Ectodermal cell (in vitro differentiated cells): ENCODE measurements around the gene TPCN2.
"Not testable (repeated sequence)": the region's sequence is repeated elsewhere in the genome, so short reads cannot be mapped to it uniquely, and the experiment has no call there.

Experiments used
- H3K27ac ChIP-seq: 2 replicates; pipeline ENCODE4 v1.7.0; 2013; ENCODE audit warnings: mild to moderate bottlenecking, low read depth, low read length; ENCODE audit not compliant: insufficient read depth, poor library complexity, severe bottlenecking
- H3K27me3 ChIP-seq: 2 replicates; pipeline ENCODE4 v1.7.0; 2013; ENCODE audit warnings: mild to moderate bottlenecking, low read length; ENCODE audit not compliant: insufficient read depth, control insufficient read depth, poor library complexity, severe bottlenecking
- H3K36me3 ChIP-seq: one replicate; pipeline ENCODE4 v1.7.0; 2013; ENCODE audit warnings: low read length; ENCODE audit not compliant: control insufficient read depth, insufficient read depth
- H3K4me1 ChIP-seq: one replicate; pipeline ENCODE4 v1.7.0; 2013; ENCODE audit warnings: low read length; ENCODE audit not compliant: control insufficient read depth, insufficient read depth
- H3K4me3 ChIP-seq: 2 replicates; pipeline ENCODE4 v1.7.0; 2013; ENCODE audit warnings: low read depth, low read length, control low read depth; ENCODE audit not compliant: insufficient read depth
- H3K9me3 ChIP-seq: 2 replicates; pipeline ENCODE4 v1.7.0; 2013; ENCODE audit warnings: mild to moderate bottlenecking, low read length, moderate library complexity; ENCODE audit not compliant: control insufficient read depth
- WGBS, 2 experiments: methylation state at CpG; one replicate each; pipeline ENCODE4 v1.1.7; 2013; ENCODE audit warnings: missing lambda C conversion rate in 2 of 2; 5-methylcytosine and 5-hydroxymethylcytosine counted together

Gene TPCN2

DNA sequence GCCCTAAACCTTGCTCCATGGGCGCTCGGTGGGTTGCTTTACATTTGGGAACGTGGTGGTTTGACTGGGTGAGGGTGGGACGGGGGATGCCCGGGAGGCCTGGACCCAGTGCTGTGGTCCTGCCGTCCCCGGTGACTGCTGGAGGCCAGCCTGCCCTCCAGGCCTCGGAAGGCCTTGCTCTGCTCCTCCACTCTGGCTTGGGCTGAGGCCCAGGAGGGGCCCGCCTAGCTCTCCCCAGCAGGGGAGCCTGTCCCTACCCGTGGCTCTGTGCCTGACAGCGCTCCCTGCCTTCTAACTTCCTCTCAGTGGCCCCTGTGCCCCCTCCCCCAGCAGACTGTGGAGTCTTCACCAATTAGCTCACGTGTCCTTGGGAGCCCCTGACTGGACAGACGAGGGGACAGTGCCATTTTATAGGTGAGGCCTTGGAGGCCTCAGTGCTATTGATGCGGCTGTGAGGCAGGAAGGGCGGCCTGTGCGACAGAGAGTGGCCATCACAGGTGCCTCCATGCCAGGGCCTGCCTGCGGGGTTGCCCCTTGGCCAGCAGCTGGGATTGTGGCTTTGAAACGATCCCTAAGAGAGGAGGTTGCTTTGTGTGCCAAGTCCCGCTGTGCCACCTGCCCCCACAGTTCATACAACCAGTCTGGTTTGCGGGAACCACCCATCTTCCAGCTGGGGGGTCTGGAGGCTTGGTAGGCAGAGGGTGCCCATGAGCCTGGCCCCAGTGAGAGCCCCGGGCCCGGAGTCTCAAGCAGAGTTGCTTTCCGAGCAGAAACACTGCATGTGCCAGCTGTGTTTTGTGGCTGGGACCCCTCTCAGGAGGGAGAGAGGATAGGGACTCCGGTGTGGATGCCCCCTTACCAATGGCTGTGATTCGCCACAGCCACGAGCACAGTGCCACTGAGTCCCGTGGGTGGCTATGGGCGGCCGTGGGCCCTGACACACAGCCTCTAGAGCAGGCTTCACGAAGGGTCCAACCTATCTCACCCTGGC is 17.7 kb downstream of the TPCN2 start:
- 89% methylated on average over 30 of the region's 30 CpGs for WGBS, 2 experiments
- H3K9me3 ChIP-seq: no peaks in the 10 kb centered on the region
- peaks cover 3% of the 10 kb centered on the region for H3K4me1 ChIP-seq
- H3K4me3 ChIP-seq: no peak overlapping the region
- peaks cover 4% of the 10 kb centered on the region for H3K36me3 ChIP-seq
- H3K27me3 ChIP-seq: no peaks in the 10 kb centered on the region
- H3K27ac ChIP-seq: no peak overlapping the region

DNA sequence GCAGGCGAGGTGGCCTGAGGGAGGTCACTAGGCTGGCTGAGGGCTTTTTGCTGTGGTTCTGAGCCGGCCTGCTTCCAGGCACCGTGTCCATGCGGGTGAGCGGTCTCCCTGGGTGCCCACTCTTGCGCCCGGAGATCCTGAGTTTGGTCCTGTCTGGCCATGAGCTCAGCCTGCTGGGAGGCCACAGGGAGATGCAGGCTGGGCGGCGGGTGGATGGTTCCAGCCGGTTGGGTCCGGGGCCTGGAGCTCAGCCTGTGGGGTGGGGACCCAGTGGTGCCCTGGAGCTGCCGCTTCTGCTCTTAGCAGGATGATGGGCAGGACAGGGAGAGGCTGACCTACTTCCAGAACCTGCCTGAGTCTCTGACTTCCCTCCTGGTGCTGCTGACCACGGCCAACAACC is 18.5 kb downstream of the TPCN2 start:
- Histone ChIP-seq H3K4me3 (no peak overlapping the region), H3K4me1 (peaks cover 3% of the 10 kb centered on the region), H3K27me3 (no peaks in the 10 kb centered on the region), H3K36me3 (peaks cover 4% of the 10 kb centered on the region), H3K27ac (no peak overlapping the region), H3K9me3 (no peaks in the 10 kb centered on the region)
- WGBS, 2 experiments: 94 to 95% methylated on average over 13 of the region's 13 CpGs

DNA sequence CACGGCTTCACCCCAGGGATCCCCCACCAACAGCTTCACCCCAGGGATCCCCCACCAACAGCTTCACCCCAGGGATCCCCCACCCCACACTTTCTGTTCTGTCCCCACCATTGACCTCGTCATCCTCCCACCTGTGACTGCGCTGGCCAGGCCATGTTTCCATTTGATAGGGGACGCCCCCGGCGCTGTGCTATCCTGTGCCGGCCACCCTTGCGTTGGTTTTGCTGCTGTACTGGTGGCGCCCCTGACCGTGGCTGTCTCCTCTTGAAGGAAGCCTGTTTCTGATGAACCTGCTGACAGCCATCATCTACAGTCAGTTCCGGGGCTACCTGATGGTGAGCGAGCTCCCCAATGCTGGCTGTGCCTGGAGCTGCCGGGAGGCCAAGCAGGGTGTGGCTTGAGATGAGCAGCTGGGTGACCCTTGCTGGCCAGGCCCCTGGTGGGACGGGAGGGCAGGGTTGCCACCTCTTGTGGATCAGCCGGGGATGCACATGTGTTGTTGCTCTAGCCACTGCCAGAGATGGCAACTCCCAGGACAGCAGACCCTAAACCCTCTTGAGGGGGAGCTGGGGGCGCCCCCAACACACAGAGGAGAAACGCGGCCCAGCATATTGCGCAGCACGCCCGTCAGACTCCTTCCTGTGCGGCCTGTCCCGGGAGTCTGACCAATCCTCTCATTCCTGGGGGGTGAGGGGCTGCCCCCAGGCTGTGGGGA is 22.5 kb downstream of the TPCN2 start:
- Histone ChIP-seq H3K36me3 (no peaks in the 10 kb centered on the region), H3K27ac (no peak overlapping the region), H3K4me3 (no peak overlapping the region), H3K27me3 (no peaks in the 10 kb centered on the region), H3K4me1 (no peaks in the 10 kb centered on the region), H3K9me3 (no peaks in the 10 kb centered on the region)
- WGBS, 2 experiments: 95 to 96% methylated on average over 22 to 23 of the region's 23 CpGs

DNA sequence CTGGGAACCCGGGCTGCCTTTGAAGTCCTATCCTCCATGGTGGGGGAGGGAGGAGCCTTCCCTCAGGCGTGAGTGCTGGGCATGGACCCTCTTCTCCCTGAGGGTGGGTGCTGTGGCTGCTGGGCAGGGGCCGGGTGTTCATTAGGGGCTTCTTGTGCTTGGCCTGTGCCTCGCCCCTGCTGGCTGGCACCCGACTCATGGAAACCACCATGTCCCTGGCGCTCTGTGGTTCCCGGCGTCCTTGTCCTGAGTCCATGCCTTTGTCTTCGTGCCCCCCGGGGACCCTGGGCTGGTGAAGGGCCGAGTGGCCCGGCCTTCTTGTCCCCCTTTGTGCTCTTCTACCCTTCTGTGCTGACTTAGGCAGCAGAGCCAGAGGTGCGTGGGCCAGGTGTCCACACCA is 23.2 kb downstream of the TPCN2 start:
- 91 to 92% methylated on average over 13 of the region's 13 CpGs for WGBS, 2 experiments
- no peak overlapping the region for H3K27ac ChIP-seq
- H3K9me3 ChIP-seq: no peaks in the 10 kb centered on the region
- no peaks in the 10 kb centered on the region for H3K36me3 ChIP-seq
- no peaks in the 10 kb centered on the region for H3K27me3 ChIP-seq
- no peaks in the 10 kb centered on the region for H3K4me1 ChIP-seq
- H3K4me3 ChIP-seq: no peak overlapping the region

DNA sequence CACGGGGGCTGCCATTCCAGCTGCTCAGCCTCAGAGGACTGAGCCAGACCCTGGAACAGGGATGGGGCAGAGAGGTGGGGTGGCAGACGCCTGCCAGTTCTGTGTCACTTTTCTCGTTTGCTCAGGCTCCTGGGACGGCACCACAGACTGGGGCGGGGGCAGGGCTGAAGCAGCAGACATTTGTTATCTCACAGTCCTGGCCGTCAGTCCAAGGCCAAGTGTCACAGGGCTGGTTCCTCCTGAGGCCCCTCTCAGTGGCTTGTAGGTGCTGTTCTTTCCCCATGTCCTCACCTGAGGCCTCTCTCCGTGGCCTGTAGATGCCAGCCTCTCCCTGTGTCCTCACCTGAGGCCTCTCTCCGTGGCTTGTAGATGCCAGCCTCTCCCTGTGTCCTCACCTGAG is 24.7 kb downstream of the TPCN2 start:
- Histone ChIP-seq H3K9me3 (no peaks in the 10 kb centered on the region), H3K36me3 (peaks cover 3% of the 10 kb centered on the region), H3K27ac (no peak overlapping the region), H3K4me1 (no peaks in the 10 kb centered on the region), H3K4me3 (no peak overlapping the region), H3K27me3 (no peaks in the 10 kb centered on the region)
- WGBS, 2 experiments: 92 to 93% methylated on average over 8 of the region's 8 CpGs

DNA sequence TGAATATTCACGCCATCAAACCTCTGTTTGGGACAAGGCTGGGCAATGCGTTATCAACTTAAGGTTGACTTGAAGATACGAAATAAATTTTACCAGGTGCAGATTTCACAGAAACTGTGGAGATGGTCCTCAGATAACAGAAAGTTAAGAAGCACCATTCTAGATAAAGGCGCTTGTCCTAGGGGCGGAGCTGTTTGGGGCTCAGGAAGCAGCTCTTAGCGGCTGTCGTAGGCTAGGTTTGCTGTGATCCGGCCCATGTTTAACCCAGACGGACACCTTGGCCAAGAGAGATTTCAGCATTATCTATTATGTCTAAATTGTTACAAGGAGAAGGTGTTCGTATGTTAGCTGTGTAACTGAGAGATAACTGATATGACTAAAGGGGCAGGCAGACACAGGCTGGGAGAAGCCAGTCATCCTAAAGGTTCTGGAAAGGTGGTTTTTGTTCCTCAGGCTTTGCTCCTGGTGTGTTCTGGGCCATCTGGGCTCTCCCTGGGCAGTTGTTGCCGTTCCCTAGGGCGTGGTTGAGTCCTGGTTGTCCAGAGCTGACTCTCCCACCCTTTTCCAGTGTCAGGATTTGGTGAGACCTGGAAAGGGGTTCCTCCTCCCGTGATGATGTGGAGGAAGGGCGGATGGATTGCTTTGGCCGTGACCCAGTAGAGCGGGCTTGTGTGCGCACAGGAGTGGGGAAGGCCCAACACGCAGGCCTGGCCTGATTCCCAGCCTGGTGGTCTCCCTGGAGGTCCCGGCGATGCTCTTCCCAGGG is 25.8 kb downstream of the TPCN2 start:
- Histone ChIP-seq H3K36me3 (peaks cover 3% of the 10 kb centered on the region), H3K9me3 (no peaks in the 10 kb centered on the region), H3K4me1 (no peaks in the 10 kb centered on the region), H3K27me3 (no peaks in the 10 kb centered on the region), H3K4me3 (no peak overlapping the region), H3K27ac (no peak overlapping the region)
- WGBS, 2 experiments: 88 to 89% methylated on average over 20 of the region's 20 CpGs

DNA sequence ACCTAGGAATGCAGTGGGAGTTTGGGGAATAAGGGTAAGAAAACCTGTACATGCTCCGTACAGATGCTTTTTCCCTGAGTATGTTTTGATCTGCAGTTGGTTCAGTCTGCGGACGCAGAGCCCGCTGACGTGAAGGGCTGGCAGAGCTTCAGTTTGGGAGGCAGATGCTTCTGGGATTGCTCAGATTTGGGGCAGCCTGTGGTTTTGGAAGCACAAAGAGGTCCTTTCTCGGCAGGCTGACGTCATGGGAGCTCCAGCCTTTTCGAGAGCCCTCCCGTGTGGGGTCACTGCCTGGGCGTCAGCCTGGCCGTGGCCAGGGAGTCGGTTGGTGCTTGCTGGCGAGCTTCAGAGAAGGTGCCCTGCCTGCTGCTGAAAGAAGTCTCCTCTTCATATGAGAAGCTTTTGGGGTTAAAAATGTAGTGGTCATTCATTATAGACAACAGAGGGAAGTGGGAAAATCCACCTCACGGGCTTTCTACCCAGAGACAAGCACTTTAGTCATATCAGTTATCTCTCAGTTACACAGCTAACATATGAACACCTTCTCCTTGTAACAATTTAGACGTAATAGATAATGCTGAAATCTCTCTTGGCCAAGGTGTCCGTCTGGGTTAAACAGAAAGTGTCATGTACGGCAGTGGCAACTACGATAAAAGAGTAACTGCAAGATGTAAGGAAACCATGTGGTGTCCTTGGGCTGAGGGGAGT is 26.8 kb downstream of the TPCN2 start:
- Histone ChIP-seq H3K27ac (no peak overlapping the region), H3K9me3 (no peaks in the 10 kb centered on the region), H3K4me3 (no peak overlapping the region), H3K4me1 (no peaks in the 10 kb centered on the region), H3K36me3 (peaks cover 3% of the 10 kb centered on the region), H3K27me3 (no peaks in the 10 kb centered on the region)
- 90 to 92% methylated on average over 18 of the region's 18 CpGs for WGBS, 2 experiments

DNA sequence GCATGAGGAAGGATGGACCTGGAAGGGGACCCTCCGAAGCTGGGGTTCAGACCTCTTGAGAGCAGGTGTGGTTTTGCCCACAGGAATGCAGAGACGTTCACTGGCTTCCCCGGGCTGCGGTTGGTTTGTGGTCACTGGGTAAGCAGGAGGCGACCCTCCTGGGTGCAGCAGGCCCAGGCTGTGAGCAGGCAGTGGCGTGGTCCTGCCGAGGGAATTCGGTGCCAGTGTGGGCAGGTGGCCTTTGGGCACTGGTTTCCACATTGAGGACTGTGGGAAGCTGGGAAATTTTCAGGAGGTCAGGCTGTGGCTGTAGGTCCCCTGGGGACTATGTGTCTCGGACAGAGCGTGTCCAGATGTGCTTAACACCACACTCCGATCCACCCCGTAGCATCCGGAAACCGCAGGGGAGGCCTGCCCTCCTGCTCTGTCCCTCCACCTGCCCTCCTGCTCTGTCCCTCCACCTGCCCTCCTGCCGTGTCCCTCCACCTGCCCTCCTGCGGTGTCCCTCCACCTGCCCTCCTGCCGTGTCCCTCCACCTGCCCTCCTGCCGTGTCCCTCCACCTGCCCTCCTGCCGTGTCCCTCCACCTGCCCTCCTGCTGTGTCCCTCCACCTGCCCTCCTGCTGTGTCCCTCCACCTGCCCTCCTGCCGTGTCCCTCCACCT is 27.5 kb downstream of the TPCN2 start:
- Histone ChIP-seq H3K9me3 (no peaks in the 10 kb centered on the region), H3K4me3 (no peak overlapping the region), H3K27me3 (no peaks in the 10 kb centered on the region), H3K36me3 (peaks cover 3% of the 10 kb centered on the region), H3K4me1 (no peaks in the 10 kb centered on the region), H3K27ac (no peak overlapping the region)
- WGBS, 2 experiments: 86 to 89% methylated on average over 18 to 19 of the region's 20 CpGs

DNA sequence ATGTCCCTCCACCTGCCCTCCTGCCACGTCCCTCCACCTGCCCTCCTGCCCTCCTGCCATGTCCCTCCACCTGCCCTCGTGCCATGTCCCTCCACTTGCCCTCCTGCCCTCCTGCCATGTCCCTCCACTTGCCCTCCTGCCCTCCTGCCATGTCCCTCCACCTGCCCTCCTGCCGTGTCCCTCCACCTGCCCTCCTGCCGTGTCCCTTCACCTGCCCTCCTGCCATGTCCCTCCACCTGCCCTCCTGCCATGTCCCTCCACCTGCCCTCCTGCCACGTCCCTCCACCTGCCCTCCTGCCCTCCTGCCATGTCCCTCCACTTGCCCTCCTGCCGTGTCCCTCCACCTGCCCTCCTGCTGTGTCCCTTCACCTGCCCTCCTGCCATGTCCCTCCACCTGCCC is 28.2 kb downstream of the TPCN2 start:
- not testable (repeated sequence) for H3K36me3 ChIP-seq, H3K27ac ChIP-seq, H3K4me1 ChIP-seq, H3K27me3 ChIP-seq, H3K4me3 ChIP-seq, H3K9me3 ChIP-seq
- 70 to 71% methylated on average over 5 to 6 of the region's 6 CpGs for WGBS, 2 experiments
